ENCODE data around the gene RANBP1. TPM values are rescaled to one million over a fixed set of nuclear protein-coding genes. Genes with fewer than 3 reads are reported as not detected.
A peak's percentile ranks its signal among the peaks of the same experiment; 100 is the strongest.

Gene RANBP1
- total RNA-seq, 1 donor from 2014 or later: 177 TPM

GRCh38 chr22:20114506-20115475, 1.1 kb upstream of the RANBP1 start:
- peaks cover 0 to 52% of the 10 kb centered on the region in 2 donors for H3K36me3 ChIP-seq
- TF ChIP-seq CTCF (IDR thresholded peaks at IDR 0.05) (no peak), POLR2AphosphoS5 (IDR thresholded peaks at IDR 0.05; ENCODE audit: insufficient read depth in 1 of 2, low read depth in 1 of 2) (no peak), POLR2A (IDR thresholded peaks at IDR 0.05) (no peak)
- no peak for DNase-seq (ENCODE audit: extremely low spot score in 2 of 2)
- peaks cover 36% of the 10 kb centered on the region for H3K4me1 ChIP-seq
- H3K27ac ChIP-seq: no peak overlapping the region
- no peak overlapping the region for H3K4me3 ChIP-seq
- H3K9me3 ChIP-seq: no peaks in the 10 kb centered on the region
- no peaks in the 10 kb centered on the region for H3K27me3 ChIP-seq
- intact Hi-C loops (cut with DNase I): loop anchor here (10.0 kb wide), 1 partner anchor 1960 kb away; no protein-coding TSS in a partner anchor

- intact Hi-C loops (cut with DNase I): loop anchor here (10.0 kb wide), 1 partner anchor 1958 kb away; no protein-coding TSS in a partner anchor
- DNase-seq (ENCODE audit: extremely low spot score in 2 of 2): no peak
- TF ChIP-seq POLR2A (IDR thresholded peaks at IDR 0.05) (no peak), POLR2AphosphoS5 (IDR thresholded peaks at IDR 0.05; ENCODE audit: insufficient read depth in 1 of 2, low read depth in 1 of 2) (no peak), CTCF (IDR thresholded peaks at IDR 0.05) (no peak)
- H3K4me1 ChIP-seq: peaks cover 40% of the 10 kb centered on the region
- peaks cover 0 to 53% of the 10 kb centered on the region in 2 donors for H3K36me3 ChIP-seq
- H3K27ac ChIP-seq: peak overlapping the region; percentile 82
- no peaks in the 10 kb centered on the region for H3K9me3 ChIP-seq
- H3K4me3 ChIP-seq: peak overlapping the region; percentile 73 to 86
- no peaks in the 10 kb centered on the region for H3K27me3 ChIP-seq
Measured at GRCh38 chr22:20116376-20116950, 559 bp downstream of the RANBP1 start.

GRCh38 chr22:20116951-20117632, 1.2 kb downstream of the RANBP1 start, which contains the start of gene TRMT2A:
TRMT2A (minus strand) TSS chr22:20117226; CDS start chr22:20116906, 320 bp downstream.
- H3K4me1 ChIP-seq: peaks cover 40% of the 10 kb centered on the region

More at GRCh38 chr22:20116951-20117632, 1.2 kb downstream of the RANBP1 start, which contains the start of gene TRMT2A:
- H3K36me3 ChIP-seq: peaks cover 0 to 53% of the 10 kb centered on the region in 2 donors
- H3K27me3 ChIP-seq: no peaks in the 10 kb centered on the region
- peak within 1 kb of the TSS; percentile 73 to 86 for H3K4me3 ChIP-seq
- intact Hi-C loops (cut with DNase I): loop anchor here (10.0 kb wide), 1 partner anchor 1958 kb away; no protein-coding TSS in a partner anchor
- H3K9me3 ChIP-seq: no peaks in the 10 kb centered on the region
- peak in 1 of 2 donors; percentile 96 for DNase-seq (ENCODE audit: extremely low spot score in 2 of 2)
- H3K27ac ChIP-seq: peak within 1 kb of the TSS; percentile 82
- peak; percentile 49 to 71 for TF ChIP-seq POLR2AphosphoS5 (IDR thresholded peaks at IDR 0.05; ENCODE audit: insufficient read depth in 1 of 2, low read depth in 1 of 2)
- TF ChIP-seq POLR2A (IDR thresholded peaks at IDR 0.05): no peak
- peak in 1 of 3 experiments; percentile 4 for TF ChIP-seq CTCF (IDR thresholded peaks at IDR 0.05)

Measured in vagina (tissue), 2 donors.